Measurements from ENCODE around the gene NOS1. TPM values are rescaled to one million over a fixed set of nuclear protein-coding genes. Genes with fewer than 3 reads are reported as not detected.

NOS1 gene
- total and polyA plus RNA-seq, 2 of the 8 experiments (the other 6 are each of a cell fraction or from before 2014, with no cell fraction given): 1.5 to 2.0 TPM

GRCh38 chr12:117214797-117215196 lies 146.6 kb downstream of the NOS1 start (continued):
- no peak for TF ChIP-seq CHD7 (IDR thresholded peaks at IDR 0.05; ENCODE audit: insufficient replicate concordance, low read length)

Data from H1 (cell line).